DLD1 (cell line): ENCODE measurements around the gene CYB561.

ENCODE experiments used
- in situ Hi-C: cut with HindIII; loops from 2 replicates; pipeline ENCODE4 v1.10.0; 2017; ENCODE audit warnings: low sequenced_read_pairs

The CYB561 gene

GRCh38 chr17:63445954-63446752 lies at the start of gene CYB561:
Gene CYB561, minus strand, starts transcription at chr17:63446306. Its CDS starts 8,759 bp downstream, at chr17:63437547.
- in situ Hi-C loops: no loop called here

- in situ Hi-C loops: no loop called here
Observed at GRCh38 chr17:63495491-63495890, 49.4 kb upstream of the CYB561 start.

GRCh38 chr17:63494300-63494928 lies 48.3 kb upstream of the CYB561 start:
- in situ Hi-C loops: no loop called here

GRCh38 chr17:63493411-63493810 lies 47.3 kb upstream of the CYB561 start:
- in situ Hi-C loops: no loop called here

- in situ Hi-C loops: no loop called here
Observed at GRCh38 chr17:63492940-63493339, 46.8 kb upstream of the CYB561 start.

GRCh38 chr17:63491977-63492618 lies 46.0 kb upstream of the CYB561 start:
- in situ Hi-C loops: no loop called here

GRCh38 chr17:63491413-63491812 lies 45.3 kb upstream of the CYB561 start:
- in situ Hi-C loops: no loop called here

- in situ Hi-C loops: no loop called here
Observed at GRCh38 chr17:63490858-63491400, 44.8 kb upstream of the CYB561 start.

GRCh38 chr17:63490329-63490728 lies 44.2 kb upstream of the CYB561 start:
- in situ Hi-C loops: no loop called here

- in situ Hi-C loops: no loop called here
Observed at GRCh38 chr17:63489291-63489690, 43.2 kb upstream of the CYB561 start.

- in situ Hi-C loops: no loop called here
Observed at GRCh38 chr17:63488851-63489250, 42.7 kb upstream of the CYB561 start.

GRCh38 chr17:63487014-63487339 lies 40.9 kb upstream of the CYB561 start:
- in situ Hi-C loops: no loop called here

- in situ Hi-C loops: no loop called here
Observed at GRCh38 chr17:63486317-63487013, 40.4 kb upstream of the CYB561 start.

GRCh38 chr17:63483655-63484575 lies 37.8 kb upstream of the CYB561 start:
- in situ Hi-C loops: no loop called here

- in situ Hi-C loops: no loop called here
Observed at GRCh38 chr17:63483038-63483437, 36.9 kb upstream of the CYB561 start.

GRCh38 chr17:63482509-63482908 lies 36.4 kb upstream of the CYB561 start:
- in situ Hi-C loops: no loop called here

- in situ Hi-C loops: no loop called here
Observed at GRCh38 chr17:63481488-63481870, 35.4 kb upstream of the CYB561 start.

- in situ Hi-C loops: no loop called here
Observed at GRCh38 chr17:63480826-63481487, 34.9 kb upstream of the CYB561 start.

GRCh38 chr17:63480192-63480784 lies 34.2 kb upstream of the CYB561 start:
- in situ Hi-C loops: no loop called here
